WTC11 (cell line): Measurements from ENCODE around the gene CDH13.

Experiments
- KAT7 ChIP-seq: sonication (generic); formaldehyde crosslinking; IDR thresholded peaks from 2 replicates; pipeline ENCODE4 v1.8.1; 2023; ENCODE audit warnings: missing genetic modification reagents, mild to moderate bottlenecking, borderline replicate concordance
- NFYB ChIP-seq: sonication (generic); formaldehyde crosslinking; conservative IDR thresholded peaks from 2 replicates; pipeline ENCODE4 v1.8.0; 2022; ENCODE audit warnings: low read depth, missing genetic modification reagents
- RELA ChIP-seq: sonication (generic); formaldehyde crosslinking; IDR thresholded peaks from 2 replicates; pipeline ENCODE4 v1.8.1; 2022; ENCODE audit warnings: missing genetic modification reagents, mild to moderate bottlenecking, borderline replicate concordance
- SP1 ChIP-seq: sonication (generic); formaldehyde crosslinking; conservative IDR thresholded peaks from 2 replicates; pipeline ENCODE4 v1.8.1; 2022; ENCODE audit warnings: missing genetic modification reagents
- TEAD4 ChIP-seq: sonication (generic); formaldehyde crosslinking; IDR thresholded peaks from 2 replicates; pipeline ENCODE4 v1.8.0; 2022; ENCODE audit warnings: mild to moderate bottlenecking, missing genetic modification reagents
- TP53 ChIP-seq: sonication (generic); formaldehyde crosslinking; IDR thresholded peaks from 2 replicates; pipeline ENCODE4 v1.8.1; 2023; ENCODE audit warnings: mild to moderate bottlenecking, missing genetic modification reagents
- ZNF263 ChIP-seq: sonication (generic); formaldehyde crosslinking; IDR thresholded peaks from 2 replicates; pipeline ENCODE4 v1.8.1; 2022; ENCODE audit warnings: low read depth, mild to moderate bottlenecking, moderate library complexity, missing genetic modification reagents
- TF ChIP-seq, protein P1 (sequence below): fragments of 200-600 bp; IDR thresholded peaks from 2 replicates; pipeline ENCODE4 v1.8.0; 2022; ENCODE audit warnings: antibody characterized with exemption
- TF ChIP-seq, protein P2 (sequence below): sonication (generic); formaldehyde crosslinking; IDR thresholded peaks from 2 replicates; pipeline ENCODE4 v1.8.1; 2023; ENCODE audit warnings: mild to moderate bottlenecking, missing genetic modification reagents, moderate library complexity
- TF ChIP-seq, protein P3 (sequence below): sonication (generic); formaldehyde crosslinking; IDR thresholded peaks from 2 replicates; pipeline ENCODE4 v1.8.0; 2022; ENCODE audit warnings: mild to moderate bottlenecking, missing genetic modification reagents
- TF ChIP-seq, protein P4 (sequence below): sonication (generic); formaldehyde crosslinking; IDR thresholded peaks from 2 replicates; pipeline ENCODE4 v1.8.1; 2023; ENCODE audit warnings: mild to moderate bottlenecking, moderate library complexity, missing genetic modification reagents
- TF ChIP-seq, protein P5 (sequence below): sonication (generic); formaldehyde crosslinking; conservative IDR thresholded peaks from 2 replicates; pipeline ENCODE4 v1.8.1; 2023; ENCODE audit warnings: mild to moderate bottlenecking, low read depth, missing genetic modification reagents, moderate library complexity

DNA sequence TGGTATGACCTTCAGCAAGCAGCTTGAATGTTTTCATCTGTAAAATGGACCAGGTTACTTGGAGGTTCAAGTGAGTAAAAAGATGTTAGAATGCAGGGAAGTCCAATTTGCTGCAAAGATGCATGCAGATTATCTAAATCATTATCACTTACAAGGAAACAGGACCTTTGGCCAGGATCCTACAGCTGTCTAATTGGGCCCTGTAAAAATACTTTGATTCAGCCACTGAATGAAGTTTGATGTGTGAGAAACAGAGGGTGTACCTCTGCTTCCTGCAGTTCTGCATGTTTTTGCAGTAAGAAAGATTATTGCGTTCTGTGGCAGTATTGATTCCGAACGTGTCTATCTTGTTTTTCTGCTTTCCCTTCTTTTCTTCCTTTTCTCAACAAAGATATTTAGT lies 10.2 kb downstream of the CDH13 start:
- TF ChIP-seq NFYB (no peak), RELA (CRISPR knock-in tag) (no peak), KAT7 (CRISPR knock-in tag) (no peak), TP53 (CRISPR knock-in tag) (no peak), TEAD4 (no peak), ZNF263 (CRISPR knock-in tag) (no peak), SP1 (CRISPR knock-in tag) (no peak)
- TF ChIP-seq, protein P1, sequence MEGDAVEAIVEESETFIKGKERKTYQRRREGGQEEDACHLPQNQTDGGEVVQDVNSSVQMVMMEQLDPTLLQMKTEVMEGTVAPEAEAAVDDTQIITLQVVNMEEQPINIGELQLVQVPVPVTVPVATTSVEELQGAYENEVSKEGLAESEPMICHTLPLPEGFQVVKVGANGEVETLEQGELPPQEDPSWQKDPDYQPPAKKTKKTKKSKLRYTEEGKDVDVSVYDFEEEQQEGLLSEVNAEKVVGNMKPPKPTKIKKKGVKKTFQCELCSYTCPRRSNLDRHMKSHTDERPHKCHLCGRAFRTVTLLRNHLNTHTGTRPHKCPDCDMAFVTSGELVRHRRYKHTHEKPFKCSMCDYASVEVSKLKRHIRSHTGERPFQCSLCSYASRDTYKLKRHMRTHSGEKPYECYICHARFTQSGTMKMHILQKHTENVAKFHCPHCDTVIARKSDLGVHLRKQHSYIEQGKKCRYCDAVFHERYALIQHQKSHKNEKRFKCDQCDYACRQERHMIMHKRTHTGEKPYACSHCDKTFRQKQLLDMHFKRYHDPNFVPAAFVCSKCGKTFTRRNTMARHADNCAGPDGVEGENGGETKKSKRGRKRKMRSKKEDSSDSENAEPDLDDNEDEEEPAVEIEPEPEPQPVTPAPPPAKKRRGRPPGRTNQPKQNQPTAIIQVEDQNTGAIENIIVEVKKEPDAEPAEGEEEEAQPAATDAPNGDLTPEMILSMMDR: no peak
- TF ChIP-seq, protein P2, sequence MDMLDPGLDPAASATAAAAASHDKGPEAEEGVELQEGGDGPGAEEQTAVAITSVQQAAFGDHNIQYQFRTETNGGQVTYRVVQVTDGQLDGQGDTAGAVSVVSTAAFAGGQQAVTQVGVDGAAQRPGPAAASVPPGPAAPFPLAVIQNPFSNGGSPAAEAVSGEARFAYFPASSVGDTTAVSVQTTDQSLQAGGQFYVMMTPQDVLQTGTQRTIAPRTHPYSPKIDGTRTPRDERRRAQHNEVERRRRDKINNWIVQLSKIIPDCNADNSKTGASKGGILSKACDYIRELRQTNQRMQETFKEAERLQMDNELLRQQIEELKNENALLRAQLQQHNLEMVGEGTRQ (CRISPR knock-in tag): no peak
- TF ChIP-seq, protein P3, sequence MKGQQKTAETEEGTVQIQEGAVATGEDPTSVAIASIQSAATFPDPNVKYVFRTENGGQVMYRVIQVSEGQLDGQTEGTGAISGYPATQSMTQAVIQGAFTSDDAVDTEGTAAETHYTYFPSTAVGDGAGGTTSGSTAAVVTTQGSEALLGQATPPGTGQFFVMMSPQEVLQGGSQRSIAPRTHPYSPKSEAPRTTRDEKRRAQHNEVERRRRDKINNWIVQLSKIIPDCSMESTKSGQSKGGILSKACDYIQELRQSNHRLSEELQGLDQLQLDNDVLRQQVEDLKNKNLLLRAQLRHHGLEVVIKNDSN (CRISPR knock-in tag): no peak
- TF ChIP-seq, protein P4, sequence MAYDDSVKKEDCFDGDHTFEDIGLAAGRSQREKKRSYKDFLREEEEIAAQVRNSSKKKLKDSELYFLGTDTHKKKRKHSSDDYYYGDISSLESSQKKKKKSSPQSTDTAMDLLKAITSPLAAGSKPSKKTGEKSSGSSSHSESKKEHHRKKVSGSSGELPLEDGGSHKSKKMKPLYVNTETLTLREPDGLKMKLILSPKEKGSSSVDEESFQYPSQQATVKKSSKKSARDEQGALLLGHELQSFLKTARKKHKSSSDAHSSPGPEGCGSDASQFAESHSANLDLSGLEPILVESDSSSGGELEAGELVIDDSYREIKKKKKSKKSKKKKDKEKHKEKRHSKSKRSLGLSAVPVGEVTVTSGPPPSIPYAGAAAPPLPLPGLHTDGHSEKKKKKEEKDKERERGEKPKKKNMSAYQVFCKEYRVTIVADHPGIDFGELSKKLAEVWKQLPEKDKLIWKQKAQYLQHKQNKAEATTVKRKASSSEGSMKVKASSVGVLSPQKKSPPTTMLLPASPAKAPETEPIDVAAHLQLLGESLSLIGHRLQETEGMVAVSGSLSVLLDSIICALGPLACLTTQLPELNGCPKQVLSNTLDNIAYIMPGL (CRISPR knock-in tag): no peak
- TF ChIP-seq, protein P5, sequence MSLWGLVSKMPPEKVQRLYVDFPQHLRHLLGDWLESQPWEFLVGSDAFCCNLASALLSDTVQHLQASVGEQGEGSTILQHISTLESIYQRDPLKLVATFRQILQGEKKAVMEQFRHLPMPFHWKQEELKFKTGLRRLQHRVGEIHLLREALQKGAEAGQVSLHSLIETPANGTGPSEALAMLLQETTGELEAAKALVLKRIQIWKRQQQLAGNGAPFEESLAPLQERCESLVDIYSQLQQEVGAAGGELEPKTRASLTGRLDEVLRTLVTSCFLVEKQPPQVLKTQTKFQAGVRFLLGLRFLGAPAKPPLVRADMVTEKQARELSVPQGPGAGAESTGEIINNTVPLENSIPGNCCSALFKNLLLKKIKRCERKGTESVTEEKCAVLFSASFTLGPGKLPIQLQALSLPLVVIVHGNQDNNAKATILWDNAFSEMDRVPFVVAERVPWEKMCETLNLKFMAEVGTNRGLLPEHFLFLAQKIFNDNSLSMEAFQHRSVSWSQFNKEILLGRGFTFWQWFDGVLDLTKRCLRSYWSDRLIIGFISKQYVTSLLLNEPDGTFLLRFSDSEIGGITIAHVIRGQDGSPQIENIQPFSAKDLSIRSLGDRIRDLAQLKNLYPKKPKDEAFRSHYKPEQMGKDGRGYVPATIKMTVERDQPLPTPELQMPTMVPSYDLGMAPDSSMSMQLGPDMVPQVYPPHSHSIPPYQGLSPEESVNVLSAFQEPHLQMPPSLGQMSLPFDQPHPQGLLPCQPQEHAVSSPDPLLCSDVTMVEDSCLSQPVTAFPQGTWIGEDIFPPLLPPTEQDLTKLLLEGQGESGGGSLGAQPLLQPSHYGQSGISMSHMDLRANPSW (CRISPR knock-in tag): no peak
